IgD-negative memory B cell (primary cell): ENCODE measurements around the gene TIGD6. TPM values are rescaled to one million over a fixed set of nuclear protein-coding genes. Genes with fewer than 3 reads are reported as not detected.

Source experiments
- H3K27ac Mint-ChIP-seq, 3 donors: one replicate each; pipeline ENCODE4 v1.8.0; 2020 to 2022; ENCODE audit warnings: mild to moderate bottlenecking in 3 of 3, mixed read lengths in 3 of 3, moderate library complexity in 1 of 3
- H3K27me3 Mint-ChIP-seq: one replicate; pipeline ENCODE4 v1.8.0; 2021; ENCODE audit warnings: mixed read lengths
- H3K36me3 Mint-ChIP-seq: one replicate; pipeline ENCODE4 v1.8.0; 2020; ENCODE audit warnings: mild to moderate bottlenecking, mixed read lengths
- H3K4me1 Mint-ChIP-seq, 3 donors: one replicate each; pipeline ENCODE4 v1.8.0; 2020 to 2022; ENCODE audit warnings: mixed read lengths in 3 of 3, mild to moderate bottlenecking in 1 of 3
- H3K4me3 Mint-ChIP-seq, 4 donors: one replicate each; pipeline ENCODE4 v1.8.0; 2020 to 2022; ENCODE audit warnings: mild to moderate bottlenecking in 4 of 4, mixed read lengths in 4 of 4, moderate library complexity in 3 of 4
- H3K9me3 Mint-ChIP-seq, 3 donors: one replicate each; pipeline ENCODE4 v1.8.0; 2020 to 2021; ENCODE audit warnings: mixed read lengths in 3 of 3, mild to moderate bottlenecking in 1 of 3
- polyA plus RNA-seq: library from polyadenylated mRNA; unstranded; fragments of 300-500 nt; fragmentation: Illumina TruSeq; gene quantifications from one replicate; pipeline ENCODE4 v1.2.3, GENCODE V29; 2021

TIGD6 gene
- polyA plus RNA-seq, 1 donor from 2014 or later, result 1.8 TPM

DNA sequence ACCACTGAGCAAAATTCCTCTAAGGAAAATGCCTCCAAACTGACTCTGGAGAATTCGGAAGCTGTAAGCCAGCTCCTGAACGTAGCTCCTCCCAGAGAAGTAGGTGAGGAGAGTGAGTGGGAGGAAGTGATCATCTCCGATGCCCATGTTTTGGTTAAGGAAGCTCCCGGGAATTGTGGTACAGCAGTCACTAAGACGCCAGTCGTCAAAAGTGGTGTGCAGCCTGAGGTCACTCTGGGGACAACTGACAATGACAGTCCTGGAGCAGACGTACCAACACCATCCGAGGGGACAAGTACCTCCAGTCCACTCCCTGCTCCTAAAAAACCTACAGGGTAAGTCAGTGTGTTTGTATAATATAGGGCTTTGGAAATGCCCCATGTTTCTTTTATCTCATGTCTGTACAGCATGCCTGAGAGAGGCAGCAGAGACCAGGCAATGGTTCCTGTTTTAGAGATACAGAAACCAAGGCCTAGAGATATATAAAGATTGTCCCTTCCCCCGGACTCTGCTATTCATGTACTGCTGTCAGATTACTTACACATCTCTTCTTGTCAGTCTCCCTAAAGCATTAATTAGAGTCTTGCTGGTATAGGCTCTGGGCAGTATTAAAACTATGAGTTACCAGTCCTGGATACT, 24.0 kb upstream of the TIGD6 start:
- Mint-ChIP-seq H3K27ac (no peak overlapping the region), H3K9me3 (no peaks in the 10 kb centered on the region), H3K4me1 (peaks cover 0 to 2% (median 2%) of the 10 kb centered on the region in 3 donors), H3K36me3 (peaks cover 4% of the 10 kb centered on the region), H3K27me3 (no peaks in the 10 kb centered on the region), H3K4me3 (no peak overlapping the region)

DNA sequence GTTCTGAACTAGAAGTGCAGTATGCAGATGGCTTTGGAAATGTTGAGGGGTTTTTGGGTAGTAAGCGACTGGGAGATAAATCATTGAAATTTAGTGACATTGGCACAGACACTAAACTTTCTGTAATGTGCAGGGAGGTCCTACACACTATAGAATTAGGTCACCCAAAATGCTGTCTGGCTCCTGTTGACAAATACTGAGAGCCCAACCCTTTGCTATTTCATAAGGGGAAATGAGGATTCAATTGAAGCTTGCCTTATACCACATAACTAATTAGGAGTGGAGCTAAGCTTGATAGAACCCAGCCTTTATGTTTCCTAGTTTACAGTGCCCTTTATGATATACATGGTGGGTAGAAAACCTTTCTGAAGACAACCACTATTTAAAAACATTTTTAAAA, 22.7 kb upstream of the TIGD6 start:
- Mint-ChIP-seq H3K9me3 (no peaks in the 10 kb centered on the region), H3K4me3 (no peak overlapping the region), H3K27me3 (no peaks in the 10 kb centered on the region), H3K4me1 (peaks cover 0 to 2% (median 2%) of the 10 kb centered on the region in 3 donors), H3K27ac (no peak overlapping the region), H3K36me3 (peaks cover 4% of the 10 kb centered on the region)

DNA sequence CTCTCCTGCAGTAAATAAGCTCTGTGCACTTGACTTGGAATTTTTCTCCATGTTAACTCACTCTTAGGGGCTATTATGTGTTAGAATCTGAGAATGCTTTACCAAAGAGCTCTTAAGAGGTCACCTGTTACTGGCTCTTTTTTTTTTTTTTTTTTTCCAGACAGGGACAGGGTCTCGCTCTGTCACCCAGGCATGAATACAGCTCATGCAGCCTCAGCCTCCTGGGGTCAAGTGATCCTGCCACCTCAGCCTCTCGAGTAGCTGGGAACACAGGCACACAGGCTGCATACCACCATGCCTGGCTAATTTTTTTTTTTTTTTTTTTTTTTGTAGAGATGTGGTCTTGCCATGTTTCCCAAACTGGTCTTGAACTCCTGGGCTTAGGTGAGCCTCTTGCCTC, 22.2 kb upstream of the TIGD6 start:
- H3K27ac Mint-ChIP-seq, result no peak overlapping the region
- no peak overlapping the region for H3K4me3 Mint-ChIP-seq
- peaks cover 4% of the 10 kb centered on the region for H3K36me3 Mint-ChIP-seq
- no peaks in the 10 kb centered on the region for H3K27me3 Mint-ChIP-seq
- H3K4me1 Mint-ChIP-seq, result peaks cover 0 to 2% (median 2%) of the 10 kb centered on the region in 3 donors
- no peaks in the 10 kb centered on the region for H3K9me3 Mint-ChIP-seq

DNA sequence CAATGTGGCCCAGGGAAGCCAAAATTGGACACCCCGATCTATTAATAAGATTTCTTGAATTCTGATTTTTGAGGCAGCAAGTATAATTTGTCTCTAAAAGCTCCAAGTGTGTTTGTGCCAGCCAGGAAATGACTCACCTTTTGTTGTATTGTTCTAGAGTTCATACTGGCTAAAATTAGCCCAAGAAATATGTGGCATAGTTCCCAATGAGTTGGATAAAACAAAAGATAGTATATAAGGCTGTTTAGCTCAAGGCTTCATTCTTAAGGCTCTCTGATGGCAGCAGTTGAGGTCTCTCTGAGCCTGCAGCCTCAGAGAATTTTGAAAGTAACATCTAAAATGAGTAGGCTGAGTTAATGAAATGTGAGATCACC, 21.7 kb upstream of the TIGD6 start:
- H3K27me3 Mint-ChIP-seq, result no peaks in the 10 kb centered on the region
- H3K4me1 Mint-ChIP-seq, result peaks cover 0 to 2% (median 2%) of the 10 kb centered on the region in 3 donors
- peaks cover 4% of the 10 kb centered on the region for H3K36me3 Mint-ChIP-seq
- no peak overlapping the region for H3K27ac Mint-ChIP-seq
- no peak overlapping the region for H3K4me3 Mint-ChIP-seq
- H3K9me3 Mint-ChIP-seq, result no peaks in the 10 kb centered on the region

DNA sequence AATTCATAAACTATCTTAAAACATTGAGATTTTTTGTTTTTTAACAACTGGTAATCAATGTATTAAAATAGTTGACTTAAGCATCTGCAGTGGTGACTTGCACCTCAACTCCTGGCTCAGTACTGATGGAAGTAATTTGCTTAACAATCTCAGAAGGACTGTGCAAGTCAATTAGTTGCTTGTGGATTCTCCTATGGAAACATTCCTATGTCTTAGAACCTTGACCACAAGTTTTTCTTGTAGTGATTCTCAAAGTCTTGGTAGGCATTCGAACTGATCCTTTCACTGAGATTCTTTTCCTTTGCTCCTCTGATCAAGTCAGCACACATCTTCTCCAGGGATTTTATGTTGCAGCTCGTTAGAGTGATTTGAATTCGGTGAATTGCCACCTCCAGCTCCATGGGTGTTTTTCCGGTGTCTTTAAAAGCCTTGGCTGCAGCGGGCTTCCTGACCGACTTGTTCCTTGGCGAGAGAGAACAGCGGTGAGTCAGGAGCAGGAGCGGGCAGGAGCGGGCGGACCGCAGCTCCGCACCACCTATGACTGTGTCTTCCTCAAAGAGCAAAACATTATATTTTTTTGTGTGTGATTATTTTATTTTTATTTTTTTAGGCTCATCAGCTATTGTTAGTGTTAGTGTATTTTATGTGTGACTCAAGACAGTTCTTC, 21.2 kb upstream of the TIGD6 start:
- H3K36me3 Mint-ChIP-seq, result peaks cover 5% of the 10 kb centered on the region
- peaks cover 0 to 2% (median 0%) of the 10 kb centered on the region in 3 donors for H3K4me1 Mint-ChIP-seq
- no peak overlapping the region for H3K4me3 Mint-ChIP-seq
- H3K27ac Mint-ChIP-seq, result no peak overlapping the region
- H3K27me3 Mint-ChIP-seq, result no peaks in the 10 kb centered on the region
- H3K9me3 Mint-ChIP-seq, result no peaks in the 10 kb centered on the region

DNA sequence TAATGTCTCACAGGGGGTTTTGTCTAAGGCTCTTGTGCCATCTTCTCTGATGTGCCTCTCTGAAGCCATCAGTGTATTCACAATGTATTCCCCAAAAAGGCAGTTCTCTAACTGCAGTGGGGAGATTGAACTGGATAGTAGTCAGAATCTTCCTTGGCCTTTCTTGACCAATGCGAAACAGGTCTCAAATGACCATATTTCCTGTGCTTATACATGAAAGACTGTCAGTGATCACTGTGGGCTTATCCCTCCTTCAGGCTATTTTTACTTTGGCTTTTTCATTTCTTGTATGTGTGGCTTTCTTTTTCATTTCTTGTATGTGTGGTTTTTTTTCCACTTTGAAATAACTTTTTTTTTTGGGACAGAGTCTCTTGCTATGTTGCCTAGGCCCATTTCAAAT, 19.8 kb upstream of the TIGD6 start:
- Mint-ChIP-seq H3K4me1 (peaks cover 0 to 2% (median 0%) of the 10 kb centered on the region in 3 donors), H3K36me3 (peaks cover 15% of the 10 kb centered on the region), H3K9me3 (peaks cover 0 to 2% (median 0%) of the 10 kb centered on the region in 3 donors), H3K4me3 (no peak overlapping the region), H3K27me3 (no peaks in the 10 kb centered on the region), H3K27ac (no peak overlapping the region)

DNA sequence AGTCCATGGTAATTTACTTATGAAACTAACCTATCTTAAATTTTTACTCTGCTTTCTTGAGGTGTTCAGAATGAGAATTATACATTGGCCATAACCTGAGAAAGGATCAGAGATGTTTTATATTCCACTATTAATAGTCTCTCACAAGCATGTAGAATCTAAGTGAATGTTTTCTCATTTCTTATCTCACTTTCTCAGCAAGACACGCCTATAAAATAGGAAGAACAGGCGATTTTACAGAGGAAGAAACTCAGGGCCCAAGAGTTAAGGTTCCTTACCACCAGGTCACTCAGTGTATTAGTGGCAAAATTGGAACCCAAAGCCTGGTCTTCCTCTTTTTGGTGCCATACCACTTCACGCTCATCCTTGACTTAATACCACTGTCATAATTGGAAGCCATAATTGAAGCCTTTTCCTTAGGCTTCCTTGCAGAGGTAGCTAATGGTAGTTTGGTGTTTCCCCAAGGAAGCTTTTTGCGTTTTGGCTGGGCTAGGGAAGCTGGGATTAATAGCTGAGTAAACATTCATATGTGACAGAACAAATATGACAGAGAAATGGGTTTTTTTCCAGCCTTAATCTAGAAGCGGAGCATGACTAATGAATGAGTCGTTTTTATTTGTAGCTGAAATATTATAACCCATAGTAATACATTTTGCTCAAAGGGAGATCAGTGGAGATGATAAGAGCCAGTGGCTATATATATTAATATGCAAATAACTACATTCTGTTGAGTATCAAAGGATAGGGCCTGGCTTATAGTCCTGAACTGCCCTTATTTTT, 17.0 kb upstream of the TIGD6 start:
- Mint-ChIP-seq H3K4me1 (peaks cover 0 to 5% (median 0%) of the 10 kb centered on the region in 3 donors), H3K9me3 (peaks cover 0 to 2% (median 0%) of the 10 kb centered on the region in 3 donors), H3K36me3 (peaks cover 32% of the 10 kb centered on the region), H3K4me3 (no peak overlapping the region), H3K27me3 (no peaks in the 10 kb centered on the region), H3K27ac (no peak overlapping the region)

DNA sequence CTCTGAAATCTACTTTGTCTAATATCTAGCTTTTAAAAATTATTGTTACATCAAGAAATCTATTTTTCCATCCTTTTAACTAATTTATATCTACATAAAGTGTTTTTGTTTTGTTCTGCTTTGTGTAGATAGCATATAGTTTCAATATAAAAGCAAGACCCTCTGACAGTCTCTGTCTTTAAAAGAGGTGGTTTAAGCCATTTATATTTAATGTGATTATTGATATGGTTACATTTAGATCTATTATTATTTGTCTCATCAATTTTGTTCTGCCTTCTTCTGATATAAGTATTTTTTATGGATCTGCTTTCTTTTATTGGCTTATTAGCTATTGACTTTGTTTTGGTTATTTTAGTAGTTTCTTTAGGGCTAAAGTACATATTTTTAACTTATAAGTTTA, 16.1 kb upstream of the TIGD6 start:
- no peaks in the 10 kb centered on the region for H3K27me3 Mint-ChIP-seq
- peaks cover 34% of the 10 kb centered on the region for H3K36me3 Mint-ChIP-seq
- H3K9me3 Mint-ChIP-seq, result peaks cover 0 to 2% (median 0%) of the 10 kb centered on the region in 3 donors
- H3K4me3 Mint-ChIP-seq, result no peak overlapping the region
- peaks cover 0 to 5% (median 0%) of the 10 kb centered on the region in 3 donors for H3K4me1 Mint-ChIP-seq
- no peak overlapping the region for H3K27ac Mint-ChIP-seq

DNA sequence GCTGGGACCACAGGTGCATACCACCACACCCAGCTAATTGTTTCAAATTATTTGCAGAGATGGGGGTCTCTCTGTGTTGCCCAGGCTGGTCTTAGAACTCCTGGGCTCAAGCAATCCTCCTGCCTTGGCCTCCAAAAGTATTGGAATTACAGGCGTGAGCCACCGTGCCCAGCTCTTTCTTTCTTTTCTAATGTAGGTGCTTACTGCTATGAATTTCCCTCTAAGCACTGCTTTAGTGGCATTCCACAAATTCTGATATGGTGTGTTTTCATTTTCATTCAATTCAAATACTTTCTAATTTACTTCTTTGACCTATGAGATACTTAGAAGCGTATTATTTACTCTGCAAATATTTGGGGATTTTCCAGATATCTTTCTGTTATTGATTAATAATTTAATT, 15.0 kb upstream of the TIGD6 start:
- H3K4me3 Mint-ChIP-seq, result no peak overlapping the region
- peaks cover 0 to 2% (median 0%) of the 10 kb centered on the region in 3 donors for H3K9me3 Mint-ChIP-seq
- peaks cover 34% of the 10 kb centered on the region for H3K36me3 Mint-ChIP-seq
- peaks cover 0 to 5% (median 0%) of the 10 kb centered on the region in 3 donors for H3K4me1 Mint-ChIP-seq
- H3K27ac Mint-ChIP-seq, result no peak overlapping the region
- no peaks in the 10 kb centered on the region for H3K27me3 Mint-ChIP-seq

DNA sequence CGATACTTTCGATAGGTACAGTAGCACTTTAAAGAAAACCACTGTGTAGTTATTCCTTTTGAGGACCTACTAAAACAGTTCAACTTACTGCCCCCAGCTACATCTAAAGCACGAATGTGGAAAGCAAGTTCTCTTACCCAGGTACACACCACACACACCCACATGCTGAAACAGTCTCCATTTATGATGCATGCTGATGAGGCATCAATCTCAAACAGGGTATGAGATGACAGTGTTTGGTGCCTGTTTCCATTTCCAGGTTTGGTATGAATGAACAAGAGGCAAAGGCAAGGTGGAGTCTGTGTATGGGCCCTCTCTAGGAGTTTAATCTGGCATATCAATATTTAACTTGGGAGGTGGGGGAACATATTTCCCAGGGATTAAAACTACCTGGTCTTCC, 14.0 kb upstream of the TIGD6 start:
- Mint-ChIP-seq H3K4me3 (no peak overlapping the region), H3K36me3 (peaks cover 32% of the 10 kb centered on the region), H3K9me3 (peaks cover 0 to 2% (median 0%) of the 10 kb centered on the region in 3 donors), H3K4me1 (peaks cover 0 to 2% (median 0%) of the 10 kb centered on the region in 3 donors), H3K27ac (no peak overlapping the region), H3K27me3 (no peaks in the 10 kb centered on the region)

DNA sequence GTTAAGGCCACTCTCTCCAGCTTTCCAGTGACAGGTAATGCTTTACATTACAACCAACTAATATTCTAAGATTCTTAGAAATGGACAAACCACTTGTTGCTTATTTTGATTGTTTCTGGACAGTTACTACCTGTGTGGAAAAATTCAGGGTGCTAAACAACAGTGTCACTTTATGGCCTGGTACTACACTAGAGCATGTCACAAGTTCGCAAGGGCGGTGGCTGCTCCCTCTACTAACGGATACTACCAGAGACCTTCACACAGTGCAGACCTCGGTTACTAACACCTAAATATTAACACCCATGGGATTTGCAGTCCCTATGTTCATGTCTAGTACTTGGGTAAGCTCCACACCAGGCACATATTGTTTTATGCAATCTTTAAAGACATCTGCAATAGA, 13.5 kb upstream of the TIGD6 start:
- Mint-ChIP-seq H3K4me1 (peaks cover 0 to 2% (median 0%) of the 10 kb centered on the region in 3 donors), H3K27ac (no peak overlapping the region), H3K4me3 (no peak overlapping the region), H3K36me3 (peaks cover 32% of the 10 kb centered on the region), H3K9me3 (peaks cover 0 to 2% (median 0%) of the 10 kb centered on the region in 3 donors), H3K27me3 (no peaks in the 10 kb centered on the region)

DNA sequence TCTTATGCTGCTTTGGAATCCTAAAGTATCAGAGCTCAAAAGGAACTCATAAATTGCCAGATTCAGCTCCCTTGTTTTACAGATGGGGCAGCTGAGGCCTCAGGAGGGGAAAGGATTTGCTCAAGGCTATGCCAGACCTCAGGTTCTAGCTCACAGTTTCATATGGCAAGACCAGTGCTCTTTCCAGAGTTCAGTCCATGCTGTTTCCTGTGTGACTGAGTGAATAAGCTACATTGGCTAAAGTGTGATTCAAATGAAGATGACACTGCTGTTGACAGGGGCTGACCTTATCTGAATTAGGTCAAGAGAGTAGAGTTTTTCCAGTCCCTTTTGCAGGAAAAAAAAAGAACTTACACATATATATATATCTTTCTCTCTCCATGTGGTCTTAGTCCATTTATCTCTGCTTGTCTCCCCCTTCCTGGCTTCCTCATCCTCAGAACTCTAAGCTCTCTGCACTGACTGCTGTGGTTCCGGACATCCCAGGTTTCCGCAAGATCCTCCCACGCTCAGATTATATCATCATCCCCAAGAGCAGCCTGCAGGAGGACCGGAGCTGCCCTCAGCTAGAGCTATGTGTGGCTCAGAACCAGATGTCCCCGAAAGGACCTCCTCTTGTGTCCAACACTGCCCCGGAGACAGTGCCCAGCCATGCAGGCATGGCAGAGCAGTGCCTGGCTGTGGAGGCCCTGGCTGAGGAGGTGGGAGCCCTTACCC, 9.4 kb upstream of the TIGD6 start:
- peaks cover 22% of the 10 kb centered on the region for H3K36me3 Mint-ChIP-seq
- H3K4me3 Mint-ChIP-seq, result no peak overlapping the region
- H3K27ac Mint-ChIP-seq, result no peak overlapping the region
- peaks cover 2 to 5% (median 4%) of the 10 kb centered on the region in 3 donors for H3K4me1 Mint-ChIP-seq
- no peaks in the 10 kb centered on the region for H3K9me3 Mint-ChIP-seq
- H3K27me3 Mint-ChIP-seq, result no peaks in the 10 kb centered on the region

DNA sequence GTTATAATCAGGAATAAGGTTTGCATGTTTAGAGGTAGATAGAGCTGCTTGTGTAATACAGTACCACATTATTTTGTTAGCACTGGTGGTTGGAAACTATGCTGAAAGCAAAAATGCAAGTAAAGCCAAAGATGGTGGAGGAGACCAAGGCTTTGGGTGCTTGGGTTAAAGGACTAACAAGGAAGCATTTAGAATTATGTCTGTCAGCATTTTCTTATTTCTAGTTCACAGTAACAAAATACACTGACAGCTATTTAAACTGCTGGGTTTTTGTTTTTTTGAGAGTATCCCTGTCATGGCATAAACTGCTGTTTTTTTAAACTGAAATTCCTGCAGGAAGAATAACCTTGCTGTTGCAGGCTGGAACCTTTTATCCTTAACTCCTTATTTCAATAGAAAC, 6.6 kb upstream of the TIGD6 start:
- H3K4me3 Mint-ChIP-seq, result no peak overlapping the region
- H3K4me1 Mint-ChIP-seq, result peaks cover 8 to 17% (median 14%) of the 10 kb centered on the region in 3 donors
- peaks cover 9% of the 10 kb centered on the region for H3K36me3 Mint-ChIP-seq
- no peaks in the 10 kb centered on the region for H3K27me3 Mint-ChIP-seq
- no peaks in the 10 kb centered on the region for H3K9me3 Mint-ChIP-seq
- H3K27ac Mint-ChIP-seq, result no peak overlapping the region

DNA sequence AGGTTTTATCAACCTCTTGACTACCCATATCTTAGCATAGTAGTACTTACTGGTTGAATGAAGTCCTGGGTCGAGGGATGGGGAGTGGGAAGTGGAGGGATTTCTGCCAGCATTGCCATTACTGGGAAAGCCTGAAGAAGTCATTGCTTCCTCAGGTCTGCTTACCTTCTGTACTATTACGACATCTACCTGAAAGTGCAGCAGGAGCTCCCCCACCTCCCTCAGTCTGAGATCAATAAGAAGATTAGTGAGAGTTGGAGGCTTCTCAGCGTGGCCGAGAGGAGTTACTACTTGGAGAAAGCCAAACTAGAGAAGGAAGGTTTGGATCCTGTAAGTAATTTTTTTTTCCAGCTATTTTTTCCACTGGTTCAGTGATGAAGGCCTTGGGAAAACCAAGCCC, 5.9 kb upstream of the TIGD6 start:
- Mint-ChIP-seq H3K36me3 (peaks cover 9% of the 10 kb centered on the region), H3K27ac (no peak overlapping the region)

More for the DNA sequence above, 5.9 kb upstream of the TIGD6 start:
- Mint-ChIP-seq H3K4me1 (peaks cover 13 to 23% (median 21%) of the 10 kb centered on the region in 3 donors), H3K27me3 (no peaks in the 10 kb centered on the region), H3K9me3 (no peaks in the 10 kb centered on the region), H3K4me3 (no peak overlapping the region)
